MM.1S (cell line): Measurements from ENCODE around the gene JAM2.
A peak's percentile ranks its signal among the peaks of the same experiment; 100 is the strongest.

Experiments used
- DNase-seq: peaks from one replicate; pipeline ENCODE4 v3.0.0-alpha.2; 2015
- H2AFZ ChIP-seq: fragments of 300-600 bp; sonication (generic); 2 replicates; pipeline ENCODE4 v1.6.0; 2016; ENCODE audit warnings: antibody characterized with exemption, low read length
- H3F3A ChIP-seq: fragments of 300-600 bp; sonication (generic); 2 replicates; pipeline ENCODE4 v1.6.1; 2016; ENCODE audit warnings: mild to moderate bottlenecking, antibody characterized with exemption, low read length, moderate library complexity, mixed read lengths; ENCODE audit not compliant: insufficient read depth
- H3K27ac ChIP-seq: fragments of 300-600 bp; sonication (generic); 2 replicates; pipeline ENCODE4 v1.5.1; 2016; ENCODE audit warnings: mild to moderate bottlenecking, low read length
- H3K27me3 ChIP-seq: fragments of 300-600 bp; sonication (generic); replicated peaks from 2 replicates; pipeline ENCODE4 v1.6.0; 2016; ENCODE audit warnings: low read length; ENCODE audit not compliant: insufficient read depth
- H3K36me3 ChIP-seq: fragments of 300-600 bp; sonication (generic); replicated peaks from 2 replicates; pipeline ENCODE4 v1.6.1; 2016; ENCODE audit warnings: mild to moderate bottlenecking, low read length, mixed read lengths; ENCODE audit not compliant: insufficient read depth
- H3K4me1 ChIP-seq: fragments of 300-600 bp; sonication (generic); 2 replicates; pipeline ENCODE4 v1.6.1; 2016; ENCODE audit warnings: low read length, mixed read lengths
- H3K4me2 ChIP-seq: fragments of 300-600 bp; sonication (generic); 2 replicates; pipeline ENCODE4 v1.6.0; 2016; ENCODE audit warnings: low read depth, low read length
- H3K4me3 ChIP-seq: fragments of 300-600 bp; sonication (generic); 2 replicates; pipeline ENCODE4 v1.5.1; 2016; ENCODE audit warnings: low read length, mixed read lengths
- H3K79me2 ChIP-seq: fragments of 300-600 bp; sonication (generic); 2 replicates; pipeline ENCODE4 v1.6.1; 2016; ENCODE audit warnings: mixed run types, low read length, mixed read lengths
- H3K9ac ChIP-seq: fragments of 300-600 bp; sonication (generic); 2 replicates; pipeline ENCODE4 v1.6.1; 2016; ENCODE audit warnings: low read length, mixed read lengths
- H3K9me2 ChIP-seq: fragments of 300-600 bp; sonication (generic); replicated peaks from 2 replicates; pipeline ENCODE4 v1.6.1; 2016; ENCODE audit warnings: mild to moderate bottlenecking, low read length, mixed read lengths; ENCODE audit not compliant: insufficient read depth
- H3K9me3 ChIP-seq: fragments of 300-600 bp; sonication (generic); replicated peaks from 2 replicates; pipeline ENCODE4 v1.6.1; 2016; ENCODE audit warnings: mild to moderate bottlenecking, low read length, mixed read lengths; ENCODE audit not compliant: insufficient read depth
- H4K20me1 ChIP-seq: fragments of 300-600 bp; sonication (generic); 2 replicates; pipeline ENCODE4 v1.6.1; 2016; ENCODE audit warnings: mild to moderate bottlenecking, low read length, moderate library complexity, mixed read lengths; ENCODE audit not compliant: insufficient read depth
- CTCF ChIP-seq: fragments of 300-600 bp; sonication (generic); IDR thresholded peaks from 2 replicates; pipeline ENCODE4 v1.5.1; 2016; ENCODE audit warnings: antibody characterized with exemption, low read length, mixed read lengths
- EZH2 ChIP-seq: fragments of 300-600 bp; sonication (generic); optimal IDR thresholded peaks from 2 replicates; pipeline ENCODE3; 2017; ENCODE audit warnings: low read depth, mild to moderate bottlenecking, antibody characterized with exemption, low read length, mixed read lengths
- EZH2phosphoT487 ChIP-seq: fragments of 300-600 bp; sonication (generic); IDR thresholded peaks from 2 replicates; pipeline ENCODE4 v1.6.1; 2018; ENCODE audit warnings: antibody characterized with exemption, low read length

Gene JAM2

DNA sequence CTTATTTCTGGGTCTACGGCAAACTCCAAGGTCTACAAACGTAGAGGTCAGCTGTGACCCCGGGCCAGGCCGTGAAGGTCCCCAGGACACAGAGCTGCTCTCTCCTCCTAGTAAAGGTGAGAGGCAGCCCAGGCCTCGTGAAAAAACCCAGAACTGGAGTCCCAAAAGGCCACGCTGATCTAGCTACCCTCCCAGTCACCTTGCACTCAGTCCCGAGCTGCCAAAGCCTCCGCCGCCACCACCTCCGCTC is 95.5 kb downstream of the JAM2 start:
- peaks cover under 1% of the 10 kb centered on the region; the same call in 1 of the 2 replicates for H3K36me3 ChIP-seq
- H3K4me1 ChIP-seq, result peaks cover 24% of the 10 kb centered on the region
- peak overlapping the region; percentile 95 for H3K9ac ChIP-seq
- H4K20me1 ChIP-seq, result no peaks in the 10 kb centered on the region
- peaks cover 88% of the 10 kb centered on the region for H3K79me2 ChIP-seq
- H3F3A ChIP-seq, result peaks cover 12% of the 10 kb centered on the region; the same call in 1 of the 2 replicates
- peak overlapping the region; percentile 61; the same call in 1 of the 2 replicates for H2AFZ ChIP-seq
- TF ChIP-seq CTCF, result no peak
- no peak for TF ChIP-seq EZH2phosphoT487
- no peak for TF ChIP-seq EZH2
- H3K27me3 ChIP-seq, result no peaks in the 10 kb centered on the region
- H3K9me2 ChIP-seq, result no peaks in the 10 kb centered on the region
- peak overlapping the region; percentile 99 for H3K27ac ChIP-seq
- no peaks in the 10 kb centered on the region for H3K9me3 ChIP-seq
- peak overlapping the region; percentile 89 for H3K4me2 ChIP-seq
- DNase-seq, result no peak
- H3K4me3 ChIP-seq, result peak overlapping the region; percentile 97

- peak within 1 kb of the TSS; percentile 93 for H3K4me2 ChIP-seq
- H4K20me1 ChIP-seq, result no peaks in the 10 kb centered on the region
- no peaks in the 10 kb centered on the region for H3K9me3 ChIP-seq
- no peak for TF ChIP-seq EZH2
- TF ChIP-seq CTCF, result no peak
- TF ChIP-seq EZH2phosphoT487, result no peak
- H3K27me3 ChIP-seq, result no peaks in the 10 kb centered on the region
- no peaks in the 10 kb centered on the region for H3K9me2 ChIP-seq
- H3K27ac ChIP-seq, result peak within 1 kb of the TSS; percentile 99
- DNase-seq, result peak; percentile 98
- H3K36me3 ChIP-seq, result no peaks in the 10 kb centered on the region; the same call in 1 of the 2 replicates
- H3K79me2 ChIP-seq, result peaks cover 88% of the 10 kb centered on the region
- peak within 1 kb of the TSS; percentile 95 for H3K9ac ChIP-seq
- peak within 1 kb of the TSS; percentile 97 for H3K4me3 ChIP-seq
- peaks cover 24% of the 10 kb centered on the region for H3K4me1 ChIP-seq
- H3F3A ChIP-seq, result peaks cover 12% of the 10 kb centered on the region; the same call in 1 of the 2 replicates
- peak within 1 kb of the TSS; percentile 95 for H2AFZ ChIP-seq
These were observed 96.0 kb downstream of the JAM2 start, which contains the start of the genes ATP5PF and GABPA for GRCh38 chr21:25734904-25735645. TSS of gene ATP5PF (minus strand) at chr21:25734904. CDS start at chr21:25729794, 5,110 bp downstream. TSS of gene GABPA (plus strand) at chr21:25734972. CDS start at chr21:25741599, 6,627 bp downstream.

GRCh38 chr21:25735646-25736597 is 96.9 kb downstream of the JAM2 start:
- H3K9me3 ChIP-seq, result no peaks in the 10 kb centered on the region
- peak overlapping the region; percentile 93 for H3K4me2 ChIP-seq
- no peaks in the 10 kb centered on the region for H3K36me3 ChIP-seq
- TF ChIP-seq CTCF, result no peak
- no peak for TF ChIP-seq EZH2phosphoT487
- no peak for TF ChIP-seq EZH2
- peak overlapping the region; percentile 95 for H3K9ac ChIP-seq
- no peaks in the 10 kb centered on the region for H4K20me1 ChIP-seq
- peak overlapping the region; percentile 99 for H3K27ac ChIP-seq
- peaks cover 89% of the 10 kb centered on the region for H3K79me2 ChIP-seq
- H3K27me3 ChIP-seq, result no peaks in the 10 kb centered on the region
- peak overlapping the region; percentile 97 for H3K4me3 ChIP-seq
- H3K9me2 ChIP-seq, result no peaks in the 10 kb centered on the region
- H3K4me1 ChIP-seq, result peaks cover 24% of the 10 kb centered on the region
- H2AFZ ChIP-seq, result peak overlapping the region; percentile 95
- peak; percentile 72 for DNase-seq
- peaks cover 12% of the 10 kb centered on the region; the same call in 1 of the 2 replicates for H3F3A ChIP-seq
